Mesendoderm (in vitro differentiated cells): ENCODE data around the gene BCL7C. TPM values are rescaled to one million over a fixed set of nuclear protein-coding genes. Genes with fewer than 3 reads are reported as not detected.
A peak's percentile ranks its signal among the peaks of the same experiment; 100 is the strongest.
"Not testable (repeated sequence)": the region's sequence is repeated elsewhere in the genome, so short reads cannot be mapped to it uniquely, and the experiment has no call there.

ENCODE experiments used
- DNase-seq: peaks from one replicate; pipeline ENCODE4 v3.0.0; 2013
- H2AK5ac ChIP-seq: 2 replicates; pipeline ENCODE4 v1.6.1; 2013; ENCODE audit warnings: low read length, inconsistent platforms
- H2BK120ac ChIP-seq: 2 replicates; pipeline ENCODE4 v1.6.1; 2013; ENCODE audit warnings: low read depth, mild to moderate bottlenecking, low read length, moderate library complexity, mixed read lengths
- H2BK15ac ChIP-seq: replicated peaks from 2 replicates; pipeline ENCODE4 v1.6.1; 2013; ENCODE audit warnings: low read depth, mild to moderate bottlenecking, moderate library complexity
- H2BK5ac ChIP-seq: 2 replicates; pipeline ENCODE4 v1.6.1; 2013; ENCODE audit warnings: low read length, inconsistent platforms
- H3K18ac ChIP-seq: 2 replicates; pipeline ENCODE4 v1.6.1; 2013; ENCODE audit warnings: mild to moderate bottlenecking, low read length, mixed read lengths
- H3K23ac ChIP-seq: one replicate; pipeline ENCODE4 v1.6.1; 2013; ENCODE audit warnings: low read length
- H3K27ac ChIP-seq: 2 replicates; pipeline ENCODE4 v1.5.1; 2013; ENCODE audit warnings: low read depth, mild to moderate bottlenecking, inconsistent platforms, low read length, moderate library complexity
- H3K27me3 ChIP-seq: 2 replicates; pipeline ENCODE4 v1.6.1; 2013; ENCODE audit warnings: low read length, control low read depth, mild to moderate bottlenecking, inconsistent platforms; ENCODE audit not compliant: insufficient read depth, poor library complexity
- H3K36me3 ChIP-seq: 2 replicates; pipeline ENCODE4 v1.6.1; 2013; ENCODE audit warnings: low read length, inconsistent platforms; ENCODE audit not compliant: control insufficient read depth, insufficient read depth
- H3K4ac ChIP-seq: one replicate; pipeline ENCODE4 v1.6.1; 2013; ENCODE audit warnings: low read depth, mild to moderate bottlenecking, low read length, moderate library complexity
- H3K4me1 ChIP-seq: 2 replicates; pipeline ENCODE4 v1.6.1; 2013; ENCODE audit warnings: low read depth, low read length, inconsistent platforms; ENCODE audit not compliant: control insufficient read depth
- H3K4me2 ChIP-seq: 2 replicates; pipeline ENCODE4 v1.6.1; 2013; ENCODE audit warnings: low read length
- H3K4me3 ChIP-seq: 2 replicates; pipeline ENCODE4 v1.5.1; 2013; ENCODE audit warnings: mild to moderate bottlenecking, low read length
- H3K56ac ChIP-seq: one replicate; pipeline ENCODE4 v1.6.1; 2013; ENCODE audit warnings: low read length
- H3K79me1 ChIP-seq: 2 replicates; pipeline ENCODE4 v1.6.1; 2013; ENCODE audit warnings: low read length, inconsistent platforms
- H3K79me2 ChIP-seq: 2 replicates; pipeline ENCODE4 v1.6.1; 2013; ENCODE audit warnings: mild to moderate bottlenecking, low read length; ENCODE audit not compliant: control insufficient read depth, insufficient read depth
- H3K9ac ChIP-seq: 2 replicates; pipeline ENCODE4 v1.6.1; 2013; ENCODE audit warnings: low read length, inconsistent platforms
- H4K5ac ChIP-seq: one replicate; pipeline ENCODE4 v1.6.1; 2013; ENCODE audit warnings: low read length
- H4K8ac ChIP-seq: one replicate; pipeline ENCODE4 v1.6.1; 2013; ENCODE audit warnings: low read depth, mild to moderate bottlenecking, control low read depth, low read length, moderate library complexity
- WGBS: extraction: QIAGEN DNeasy Blood & Tissue Kit; methylation state at CpG from one replicate; pipeline ENCODE4 v1.1.7; 2013; ENCODE audit warnings: low lambda C conversion rate, missing lambda C conversion rate; ENCODE audit not compliant: insufficient coverage; ENCODE audit errors: extremely low coverage; 5-methylcytosine and 5-hydroxymethylcytosine counted together
- polyA plus RNA-seq, 2 experiments: library from polyadenylated mRNA; stranded (reverse); fragments of 200-250 nt; gene quantifications; one replicate each; pipeline ENCODE4 v1.2.3, GENCODE V29; 2013

Gene BCL7C
- 24.5 TPM for polyA plus RNA-seq (2013, experiment 1 of 2)
- 23.1 TPM for polyA plus RNA-seq (2013, experiment 2 of 2)

DNA sequence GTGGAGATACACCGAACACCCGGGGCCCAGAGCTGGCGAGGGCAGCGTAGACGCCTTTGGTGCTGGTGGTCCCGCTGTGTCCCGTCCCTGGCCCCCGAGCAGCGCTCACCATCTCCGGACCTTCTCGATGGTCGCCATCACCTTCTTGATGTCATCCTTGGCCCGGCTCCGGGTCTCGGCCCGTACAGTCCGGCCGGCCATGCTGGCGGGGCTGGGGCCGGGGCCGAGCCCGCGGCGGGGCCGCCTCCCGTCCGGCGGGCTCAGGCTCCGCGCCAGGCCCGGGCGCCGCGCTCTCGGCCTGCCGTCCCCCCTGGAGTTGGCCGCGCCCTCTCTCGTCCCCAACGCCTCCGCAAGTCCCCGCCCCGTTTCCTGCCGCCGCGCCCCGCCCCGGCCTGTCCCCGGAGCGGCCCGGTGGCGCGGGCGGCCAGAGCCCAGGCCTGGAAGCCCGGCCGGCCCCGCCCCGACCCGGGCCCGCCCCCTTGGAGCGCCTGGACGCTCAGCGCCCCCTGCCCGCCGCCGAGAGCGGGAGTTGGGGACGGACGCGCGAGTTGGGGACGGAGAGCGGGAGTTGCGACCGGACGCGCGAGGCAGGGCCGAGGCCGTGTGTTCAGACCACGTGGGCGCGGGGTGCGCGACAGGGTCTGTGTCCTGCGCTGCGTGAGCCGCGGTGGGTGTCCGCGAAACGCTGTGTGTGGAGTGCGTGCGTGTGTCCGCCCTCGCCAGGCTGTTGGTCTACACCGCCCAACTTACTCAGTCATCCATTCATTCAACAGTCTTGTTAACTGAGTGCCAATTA, at the start of gene BCL7C:
BCL7C (minus strand) TSS at position 334 of the 796 bp plus-strand sequence; CDS start at position 201, 133 bp downstream.
- Histone ChIP-seq H4K8ac (no peak within 1 kb of the TSS), H3K4ac (peak within 1 kb of the TSS; percentile 84), H3K56ac (peak within 1 kb of the TSS; percentile 100), H3K79me2 (peaks cover 4% of the 10 kb centered on the region), H3K4me1 (peaks cover 21% of the 10 kb centered on the region), H3K23ac (peak within 1 kb of the TSS; percentile 100), H3K4me2 (peak within 1 kb of the TSS; percentile 98), H3K9ac (peak within 1 kb of the TSS; percentile 99), H3K27me3 (no peaks in the 10 kb centered on the region), H2BK120ac (peak within 1 kb of the TSS; percentile 23), H3K18ac (peak within 1 kb of the TSS; percentile 45), H3K36me3 (peaks cover 2% of the 10 kb centered on the region), H3K4me3 (peak within 1 kb of the TSS; percentile 85), H4K5ac (peak within 1 kb of the TSS; percentile 2), H3K79me1 (peaks cover 5% of the 10 kb centered on the region), H2BK15ac (no peak within 1 kb of the TSS), H2BK5ac (peak within 1 kb of the TSS; percentile 98), H3K27ac (peak within 1 kb of the TSS; percentile 79), H2AK5ac (peak within 1 kb of the TSS; percentile 85)
- WGBS: no CpG with 5 or more reads among the region's 97 CpGs
- peak; percentile 94 for DNase-seq

DNA sequence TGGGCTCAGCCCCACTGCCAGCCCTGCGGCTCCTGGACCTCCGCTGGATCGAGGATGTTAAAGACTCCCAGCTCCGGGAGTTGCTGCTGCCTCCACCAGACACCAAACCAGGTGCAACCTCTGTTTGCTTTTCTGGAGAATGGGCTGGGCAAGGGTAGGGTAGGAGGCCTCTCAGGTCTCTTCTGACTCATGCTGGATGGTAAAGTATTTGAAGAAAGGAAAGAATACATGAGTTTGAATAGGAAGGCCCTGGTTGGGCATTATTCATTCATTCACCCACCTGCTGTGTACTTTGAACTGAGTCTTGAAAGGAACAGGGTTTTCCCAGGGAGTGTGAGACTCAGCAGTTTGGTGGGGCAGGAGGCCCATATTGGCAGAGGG, 48.5 kb upstream of the BCL7C start:
- DNase-seq: no peak
- H3K79me1 ChIP-seq: peaks cover 2% of the 10 kb centered on the region
- no peak overlapping the region for H4K8ac ChIP-seq
- no peak overlapping the region for H3K4me3 ChIP-seq
- peak overlapping the region; percentile 35 for H3K56ac ChIP-seq
- no peak overlapping the region for H2BK120ac ChIP-seq
- H3K18ac ChIP-seq: no peak overlapping the region
- H3K4me2 ChIP-seq: no peak overlapping the region
- H3K4me1 ChIP-seq: no peaks in the 10 kb centered on the region
- H2BK5ac ChIP-seq: no peak overlapping the region
- H2AK5ac ChIP-seq: no peak overlapping the region
- H3K9ac ChIP-seq: no peak overlapping the region
- no peak overlapping the region for H3K23ac ChIP-seq
- H3K79me2 ChIP-seq: no peaks in the 10 kb centered on the region
- H3K4ac ChIP-seq: no peak overlapping the region
- H4K5ac ChIP-seq: no peak overlapping the region
- H3K27ac ChIP-seq: no peak overlapping the region
- WGBS: no CpG with 5 or more reads among the region's 4 CpGs
- H3K36me3 ChIP-seq: peaks cover 8% of the 10 kb centered on the region
- H3K27me3 ChIP-seq: no peaks in the 10 kb centered on the region
- no peak overlapping the region for H2BK15ac ChIP-seq

DNA sequence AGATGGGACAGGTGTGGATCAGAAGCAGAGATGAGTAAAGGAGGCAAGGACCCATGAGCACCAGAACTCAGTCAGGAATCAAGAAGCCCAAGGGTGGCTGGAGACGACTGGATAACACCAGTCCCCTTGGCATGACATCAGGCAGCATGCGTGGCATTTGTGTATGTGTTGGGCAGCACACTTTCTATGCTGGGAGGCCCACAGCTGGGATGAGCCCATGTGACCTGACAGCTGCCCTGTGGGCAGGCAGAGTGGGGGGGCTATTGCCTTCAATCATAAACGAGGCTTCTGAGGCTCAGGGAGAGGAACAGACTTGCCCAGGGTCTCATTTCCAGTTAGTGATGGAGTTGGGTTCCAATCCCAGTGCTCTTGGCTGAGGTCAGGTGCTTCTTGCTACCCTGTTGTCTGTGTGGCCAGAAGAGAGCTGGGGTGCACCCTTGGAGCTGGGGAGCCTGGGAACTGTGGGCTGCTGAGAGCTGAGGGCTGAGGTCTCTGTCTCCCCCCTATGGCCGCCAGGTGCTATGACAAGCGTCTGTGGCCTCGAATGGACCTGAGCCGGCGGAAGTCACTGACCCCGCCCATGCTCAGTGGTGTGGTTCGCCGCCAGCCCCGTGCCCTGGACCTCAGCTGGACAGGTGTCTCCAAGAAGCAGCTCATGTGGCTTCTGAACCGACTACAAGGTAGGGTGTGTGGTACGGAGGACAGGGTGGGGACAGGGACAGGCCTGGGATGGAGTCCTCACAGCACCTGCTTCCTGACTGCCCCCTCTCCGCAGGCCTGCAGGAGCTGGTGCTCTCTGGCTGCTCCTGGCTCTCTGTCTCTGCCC, 47.9 kb upstream of the BCL7C start:
- H2BK15ac ChIP-seq: no peak overlapping the region
- no CpG with 5 or more reads among the region's 15 CpGs for WGBS
- no peak overlapping the region for H2BK120ac ChIP-seq
- H3K23ac ChIP-seq: no peak overlapping the region
- H4K5ac ChIP-seq: no peak overlapping the region
- no peak overlapping the region for H2AK5ac ChIP-seq
- peak overlapping the region; percentile 35 for H3K56ac ChIP-seq
- no peak overlapping the region for H3K4ac ChIP-seq
- no peaks in the 10 kb centered on the region for H3K4me1 ChIP-seq
- no peak overlapping the region for H3K18ac ChIP-seq
- H3K4me3 ChIP-seq: no peak overlapping the region
- H3K4me2 ChIP-seq: no peak overlapping the region
- H3K27me3 ChIP-seq: no peaks in the 10 kb centered on the region
- no peak overlapping the region for H3K27ac ChIP-seq
- peaks cover 2% of the 10 kb centered on the region for H3K79me1 ChIP-seq
- peak overlapping the region; percentile 33 for H3K9ac ChIP-seq
- peaks cover 9% of the 10 kb centered on the region for H3K36me3 ChIP-seq
- peak; percentile 79 for DNase-seq
- H4K8ac ChIP-seq: no peak overlapping the region
- H2BK5ac ChIP-seq: no peak overlapping the region
- H3K79me2 ChIP-seq: no peaks in the 10 kb centered on the region

DNA sequence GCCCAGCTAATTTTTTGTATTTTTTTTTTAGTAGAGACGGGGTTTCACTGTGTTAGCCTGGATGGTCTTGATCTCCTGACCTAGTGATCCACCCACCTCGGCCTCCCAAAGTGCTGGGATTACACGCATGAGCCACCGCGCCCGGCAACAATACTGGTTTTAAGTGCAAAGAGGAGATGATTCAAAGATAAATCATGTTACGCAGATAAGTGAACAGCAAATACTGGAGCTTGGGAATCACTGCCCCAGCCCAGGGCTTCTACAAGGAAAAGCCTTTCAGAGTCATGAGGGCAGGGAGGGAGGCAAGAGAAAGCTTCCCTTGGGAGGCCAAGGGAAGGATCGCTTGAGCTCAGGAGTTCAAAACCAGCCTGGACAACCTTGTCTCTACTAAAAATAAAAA, 45.7 kb upstream of the BCL7C start:
- not testable (repeated sequence) for H3K79me1 ChIP-seq, H3K23ac ChIP-seq, H3K18ac ChIP-seq, H2BK5ac ChIP-seq, H4K8ac ChIP-seq, DNase-seq, H2BK120ac ChIP-seq, H3K4me2 ChIP-seq, H3K9ac ChIP-seq, H3K27ac ChIP-seq, H3K4me1 ChIP-seq, H2AK5ac ChIP-seq, H3K56ac ChIP-seq, H3K4ac ChIP-seq, H3K4me3 ChIP-seq, H3K79me2 ChIP-seq, H4K5ac ChIP-seq, H3K27me3 ChIP-seq, H2BK15ac ChIP-seq
- WGBS: no CpG with 5 or more reads among the region's 8 CpGs
- H3K36me3 ChIP-seq: peaks cover 13% of the 10 kb centered on the region

DNA sequence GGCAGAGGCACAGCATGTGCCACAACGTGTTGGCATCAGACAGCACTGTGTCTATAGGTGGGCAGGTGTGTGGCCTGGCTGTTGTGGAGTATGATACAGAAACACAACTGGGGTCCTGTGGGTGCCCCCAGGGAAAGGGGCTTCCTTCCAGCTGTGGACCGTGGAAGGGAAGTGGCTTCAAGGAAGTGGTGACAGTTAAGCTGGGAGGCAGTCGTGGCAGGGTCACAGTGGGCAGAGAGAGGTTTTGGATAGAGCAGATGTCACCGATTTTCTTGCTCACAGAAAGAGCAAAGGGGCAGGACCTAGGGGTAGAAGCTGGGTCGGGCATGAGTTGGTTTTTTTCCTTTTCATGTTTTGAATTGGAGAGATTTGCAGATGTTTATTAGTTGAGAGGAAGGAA, 43.8 kb upstream of the BCL7C start:
- Histone ChIP-seq H3K36me3 (peaks cover 9% of the 10 kb centered on the region), H3K4me1 (no peaks in the 10 kb centered on the region), H4K5ac (no peak overlapping the region), H2BK120ac (no peak overlapping the region), H3K4me3 (no peak overlapping the region), H3K27ac (no peak overlapping the region), H2BK5ac (no peak overlapping the region), H4K8ac (no peak overlapping the region), H3K4me2 (no peak overlapping the region), H3K18ac (no peak overlapping the region), H3K9ac (no peak overlapping the region), H3K79me1 (no peaks in the 10 kb centered on the region), H3K56ac (no peak overlapping the region), H3K4ac (no peak overlapping the region), H2AK5ac (no peak overlapping the region), H2BK15ac (no peak overlapping the region), H3K23ac (no peak overlapping the region), H3K27me3 (no peaks in the 10 kb centered on the region), H3K79me2 (no peaks in the 10 kb centered on the region)
- no CpG with 5 or more reads among the region's 5 CpGs for WGBS
- no peak for DNase-seq
